Thyroid gland (tissue), 4 donors: ENCODE results near the gene NF1. TPM values are rescaled to one million over a fixed set of nuclear protein-coding genes. Genes with fewer than 3 reads are reported as not detected.
A peak's percentile ranks its signal among the peaks of the same experiment; 100 is the strongest.

ENCODE experiments used
- DNase-seq, 2 donors: peaks; one replicate each; pipeline ENCODE4 v3.0.0-alpha.2; 2019
- H3K27ac ChIP-seq, 3 donors: fragments of 200-600 bp; sonication (generic); 1 replicate in 2 of 3; 2 replicates in 1 of 3; pipeline ENCODE4 v1.5.1; 2016 to 2019; ENCODE audit warnings: mild to moderate bottlenecking in 1 of 3, moderate library complexity in 1 of 3
- H3K27me3 ChIP-seq: fragments of 200-600 bp; sonication (generic); one replicate; pipeline ENCODE4 v1.5.1; 2019
- H3K36me3 ChIP-seq, 2 donors: fragments of 200-600 bp; sonication (generic); one replicate each; pipeline ENCODE4 v1.5.1; 2016 to 2019
- H3K4me1 ChIP-seq, 2 donors: fragments of 200-600 bp; sonication (generic); one replicate each; pipeline ENCODE4 v1.5.1; 2017 to 2019
- H3K4me3 ChIP-seq, 3 donors: fragments of 200-600 bp; sonication (generic); replicated peaks in 1 of 3; 1 replicate in 2 of 3; 2 replicates in 1 of 3; pipeline ENCODE4 v1.5.1; 2016; ENCODE audit warnings: mild to moderate bottlenecking in 1 of 3
- H3K9me3 ChIP-seq: fragments of 200-600 bp; sonication (generic); one replicate; pipeline ENCODE4 v1.5.1; 2017
- POLR2A ChIP-seq, 2 donors: fragments of 450-650 bp; IDR thresholded peaks; one replicate each; pipeline ENCODE4 v1.6.1; 2017; ENCODE audit warnings: antibody characterized with exemption in 2 of 2, mild to moderate bottlenecking in 2 of 2, moderate library complexity in 1 of 2
- WGBS, 2 donors: methylation state at CpG; one replicate each; pipeline ENCODE4 v1.1.5; 2017; 5-methylcytosine and 5-hydroxymethylcytosine counted together
- intact Hi-C: fragments of 100-400 bp; cut with DNase I; formaldehyde crosslinking; loops from one replicate; pipeline ENCODE4 v1.15.1; 2023
- total RNA-seq, 4 donors: library from RNA; depleted of rRNA; stranded (reverse); fragments of >200 nt; gene quantifications; one replicate each; pipeline ENCODE4 v1.2.3, GENCODE V29; 2016
- TF ChIP-seq, protein P1 (sequence below), 6 experiments: fragments of 200-600 bp in 3 of 6; fragments of 450-650 bp in 3 of 6; sonication (generic) in 3 of 6; IDR thresholded peaks; one replicate each; pipeline ENCODE4 v1.5.1; 2016 to 2019; ENCODE audit warnings: antibody characterized with exemption in 6 of 6, mild to moderate bottlenecking in 2 of 6, inconsistent platforms in 1 of 6, moderate library complexity in 1 of 6

Gene NF1
- total RNA-seq, 4 donors from 2014 or later = 102 to 208 (median 129) TPM

DNA sequence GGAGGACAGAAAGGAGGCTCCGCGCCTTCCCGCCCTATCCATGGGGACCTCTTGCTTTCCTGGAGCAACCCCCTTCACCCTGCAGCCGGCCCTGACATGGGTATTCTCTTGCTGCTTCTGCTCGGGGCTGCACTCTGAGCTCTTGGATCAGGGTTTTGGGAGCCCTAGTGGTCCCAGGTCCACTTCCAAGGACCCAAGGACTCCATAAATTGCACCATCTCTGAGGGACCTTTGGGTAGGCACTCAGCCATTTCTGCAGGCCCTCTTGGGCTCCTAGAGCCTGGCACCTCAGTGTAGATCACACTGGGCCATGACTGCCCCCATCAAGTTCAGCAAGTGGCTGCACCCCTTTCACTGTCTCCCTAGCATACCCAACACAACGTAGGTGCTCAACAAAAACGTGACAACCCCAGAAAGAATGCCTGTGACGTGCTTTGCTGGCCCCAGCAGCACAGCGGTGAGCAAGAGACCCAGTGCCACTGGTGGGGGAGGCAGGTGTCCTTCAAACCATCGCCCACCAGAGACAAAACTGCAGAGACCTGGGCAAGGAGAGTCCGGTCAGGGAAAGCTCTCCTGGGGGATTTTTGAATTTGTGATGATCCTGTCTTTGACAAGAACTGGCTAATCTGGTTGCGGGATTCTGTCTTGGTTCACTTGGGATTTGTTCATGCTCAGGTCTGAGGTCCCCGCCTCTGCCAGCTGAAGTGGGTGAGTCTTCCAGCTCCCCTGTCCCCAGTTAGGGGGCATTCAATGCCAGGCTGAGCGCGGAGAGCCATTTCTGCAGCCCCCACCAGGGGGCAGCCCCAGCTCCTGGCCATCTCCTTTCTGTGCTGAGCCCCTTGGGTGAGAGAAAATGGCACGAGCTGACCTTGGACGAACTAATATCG, 294.2 kb downstream of the NF1 start:
- WGBS, 2 donors = 52 to 67% methylated on average over 13 to 16 of the region's 18 CpGs
- H3K27me3 ChIP-seq = peaks cover 6% of the 10 kb centered on the region
- TF ChIP-seq, protein P1, sequence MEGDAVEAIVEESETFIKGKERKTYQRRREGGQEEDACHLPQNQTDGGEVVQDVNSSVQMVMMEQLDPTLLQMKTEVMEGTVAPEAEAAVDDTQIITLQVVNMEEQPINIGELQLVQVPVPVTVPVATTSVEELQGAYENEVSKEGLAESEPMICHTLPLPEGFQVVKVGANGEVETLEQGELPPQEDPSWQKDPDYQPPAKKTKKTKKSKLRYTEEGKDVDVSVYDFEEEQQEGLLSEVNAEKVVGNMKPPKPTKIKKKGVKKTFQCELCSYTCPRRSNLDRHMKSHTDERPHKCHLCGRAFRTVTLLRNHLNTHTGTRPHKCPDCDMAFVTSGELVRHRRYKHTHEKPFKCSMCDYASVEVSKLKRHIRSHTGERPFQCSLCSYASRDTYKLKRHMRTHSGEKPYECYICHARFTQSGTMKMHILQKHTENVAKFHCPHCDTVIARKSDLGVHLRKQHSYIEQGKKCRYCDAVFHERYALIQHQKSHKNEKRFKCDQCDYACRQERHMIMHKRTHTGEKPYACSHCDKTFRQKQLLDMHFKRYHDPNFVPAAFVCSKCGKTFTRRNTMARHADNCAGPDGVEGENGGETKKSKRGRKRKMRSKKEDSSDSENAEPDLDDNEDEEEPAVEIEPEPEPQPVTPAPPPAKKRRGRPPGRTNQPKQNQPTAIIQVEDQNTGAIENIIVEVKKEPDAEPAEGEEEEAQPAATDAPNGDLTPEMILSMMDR (IDR thresholded peaks at IDR 0.05) = peak in 4 of 6 experiments; percentile 12 to 56 (median 30)
- TF ChIP-seq POLR2A (IDR thresholded peaks at IDR 0.05) = no peak
- DNase-seq = peak; percentile 9 to 11
- H3K27ac ChIP-seq = no peak overlapping the region
- H3K36me3 ChIP-seq = no peaks in the 10 kb centered on the region
- H3K9me3 ChIP-seq = no peaks in the 10 kb centered on the region
- intact Hi-C loops = no loop called here
- H3K4me1 ChIP-seq = peaks cover 3 to 14% of the 10 kb centered on the region in 2 donors
- H3K4me3 ChIP-seq = no peak overlapping the region

GRCh38 chr17:31389657-31390381, 295.0 kb downstream of the NF1 start:
- Histone ChIP-seq H3K27ac (no peak overlapping the region), H3K4me3 (no peak overlapping the region), H3K9me3 (no peaks in the 10 kb centered on the region), H3K36me3 (no peaks in the 10 kb centered on the region), H3K4me1 (peaks cover 3 to 14% of the 10 kb centered on the region in 2 donors), H3K27me3 (peaks cover 6% of the 10 kb centered on the region)
- intact Hi-C loops = no loop called here
- TF ChIP-seq, protein P1 (IDR thresholded peaks at IDR 0.05) = no peak
- no peak for TF ChIP-seq POLR2A (IDR thresholded peaks at IDR 0.05)
- WGBS, 2 donors = 58 to 64% methylated on average over 21 to 22 of the region's 22 CpGs
- DNase-seq = no peak

DNA sequence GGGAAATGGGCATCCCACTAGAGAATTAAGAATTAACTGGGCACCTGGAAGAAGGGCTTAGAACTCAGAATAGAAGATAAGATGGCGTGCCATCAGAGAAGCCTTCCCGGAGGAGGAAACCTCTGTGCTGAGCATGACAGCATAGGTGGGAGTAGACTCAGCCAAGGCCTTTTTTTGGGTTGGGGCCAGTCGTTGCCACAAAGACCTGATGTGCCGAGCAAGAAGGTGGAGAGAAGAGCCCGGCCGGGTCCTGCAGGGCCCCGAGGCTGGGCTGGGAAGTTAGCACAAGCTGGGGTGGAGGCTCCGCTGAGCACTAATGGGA, 295.6 kb downstream of the NF1 start:
- peaks cover 3 to 14% of the 10 kb centered on the region in 2 donors for H3K4me1 ChIP-seq
- H3K4me3 ChIP-seq = no peak overlapping the region
- H3K9me3 ChIP-seq = no peaks in the 10 kb centered on the region
- TF ChIP-seq POLR2A (IDR thresholded peaks at IDR 0.05) = no peak
- H3K36me3 ChIP-seq = no peaks in the 10 kb centered on the region
- DNase-seq = no peak
- H3K27ac ChIP-seq = no peak overlapping the region
- intact Hi-C loops = no loop called here
- 65 to 68% methylated on average over 8 of the region's 8 CpGs for WGBS, 2 donors
- H3K27me3 ChIP-seq = peaks cover 6% of the 10 kb centered on the region

GRCh38 chr17:31390748-31391495, 296.1 kb downstream of the NF1 start:
- H3K4me3 ChIP-seq = peak overlapping the region in 1 of 3 donors; percentile 13
- TF ChIP-seq, protein P1 (IDR thresholded peaks at IDR 0.05) = no peak
- no peak for TF ChIP-seq POLR2A (IDR thresholded peaks at IDR 0.05)
- DNase-seq = no peak
- H3K4me1 ChIP-seq = peaks cover 3 to 14% of the 10 kb centered on the region in 2 donors
- H3K27me3 ChIP-seq = peaks cover 6% of the 10 kb centered on the region
- 26 to 31% methylated on average over 9 to 14 of the region's 56 CpGs for WGBS, 2 donors
- H3K9me3 ChIP-seq = no peaks in the 10 kb centered on the region
- intact Hi-C loops = no loop called here
- H3K27ac ChIP-seq = no peak overlapping the region
- H3K36me3 ChIP-seq = no peaks in the 10 kb centered on the region

DNA sequence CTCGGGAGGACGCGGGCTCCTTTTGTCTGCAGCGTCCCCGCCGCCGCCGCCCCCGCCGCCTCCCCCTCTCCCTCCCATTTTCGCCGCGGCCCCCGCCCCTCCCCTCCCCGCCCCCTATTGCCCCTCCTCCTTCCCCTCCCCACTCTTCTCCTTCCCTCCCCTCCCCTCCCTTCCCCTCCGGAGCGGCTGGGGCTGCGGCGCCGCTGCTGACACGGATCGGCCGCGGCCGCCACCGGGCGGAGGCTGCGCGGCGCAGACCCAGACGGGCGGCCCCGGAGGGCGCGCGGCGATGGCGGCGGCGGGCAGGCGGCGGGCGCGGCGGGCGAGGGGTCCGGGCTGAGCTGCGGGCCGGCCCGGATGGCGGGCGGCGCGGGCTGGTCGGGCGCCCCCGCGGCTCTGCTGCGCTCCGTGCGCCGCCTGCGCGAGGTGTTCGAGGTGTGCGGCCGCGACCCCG, 296.7 kb downstream of the NF1 start, which contains the start of gene RAB11FIP4:
TSS of gene RAB11FIP4 (plus strand) at position 180 of the 454 bp plus-strand sequence. CDS start at position 358, 178 bp downstream.
- Histone ChIP-seq H3K27ac (no peak within 1 kb of the TSS), H3K36me3 (no peaks in the 10 kb centered on the region), H3K9me3 (no peaks in the 10 kb centered on the region), H3K27me3 (peaks cover 6% of the 10 kb centered on the region), H3K4me1 (peaks cover 3 to 14% of the 10 kb centered on the region in 2 donors), H3K4me3 (peak within 1 kb of the TSS in 1 of 3 donors; percentile 21)
- intact Hi-C loops = no loop called here
- no peak for DNase-seq
- no CpG with 5 or more reads among the region's 69 CpGs for WGBS, 2 donors
- TF ChIP-seq, protein P1 (IDR thresholded peaks at IDR 0.05) = no peak
- no peak for TF ChIP-seq POLR2A (IDR thresholded peaks at IDR 0.05)
